ENCODE data around the gene SPSB1.
A peak's percentile ranks its signal among the peaks of the same experiment; 100 is the strongest.

Gene SPSB1

GRCh38 chr1:9278585-9279153 is 14.0 kb upstream of the SPSB1 start:
- DNase-seq (ENCODE audit: low read depth in 1 of 2, low spot score in 1 of 2): no peak

- no peak for DNase-seq (ENCODE audit: low read depth in 1 of 2, low spot score in 1 of 2)
Observed at GRCh38 chr1:9279172-9279840, 13.4 kb upstream of the SPSB1 start.

- DNase-seq (ENCODE audit: low read depth in 1 of 2, low spot score in 1 of 2): peak in 1 of 2 donors; percentile 42
Observed at GRCh38 chr1:9280015-9280860, 12.5 kb upstream of the SPSB1 start.

GRCh38 chr1:9281071-9281827 is 11.4 kb upstream of the SPSB1 start:
- DNase-seq (ENCODE audit: low read depth in 1 of 2, low spot score in 1 of 2): no peak

- DNase-seq (ENCODE audit: low read depth in 1 of 2, low spot score in 1 of 2): no peak
Observed at GRCh38 chr1:9281908-9282695, 10.6 kb upstream of the SPSB1 start.

- DNase-seq (ENCODE audit: low read depth in 1 of 2, low spot score in 1 of 2): no peak
Observed at GRCh38 chr1:9282696-9282955, 10.1 kb upstream of the SPSB1 start.

GRCh38 chr1:9284061-9284460 is 8.6 kb upstream of the SPSB1 start:
- DNase-seq (ENCODE audit: low read depth in 1 of 2, low spot score in 1 of 2): no peak

GRCh38 chr1:9286556-9286955 is 6.1 kb upstream of the SPSB1 start:
- DNase-seq (ENCODE audit: low read depth in 1 of 2, low spot score in 1 of 2): no peak

GRCh38 chr1:9289090-9289534 is 3.6 kb upstream of the SPSB1 start:
- DNase-seq (ENCODE audit: low read depth in 1 of 2, low spot score in 1 of 2): peak; percentile 60 to 70

- no peak for DNase-seq (ENCODE audit: low read depth in 1 of 2, low spot score in 1 of 2)
Observed at GRCh38 chr1:9289711-9290485, 2.8 kb upstream of the SPSB1 start.

GRCh38 chr1:9291914-9292360 is 757 bp upstream of the SPSB1 start:
- DNase-seq (ENCODE audit: low read depth in 1 of 2, low spot score in 1 of 2): no peak

- no peak for DNase-seq (ENCODE audit: low read depth in 1 of 2, low spot score in 1 of 2)
Observed at GRCh38 chr1:9293241-9293532, 493 bp downstream of the SPSB1 start.

- peak in 1 of 2 donors; percentile 18 for DNase-seq (ENCODE audit: low read depth in 1 of 2, low spot score in 1 of 2)
Observed at GRCh38 chr1:9293533-9294404, 1.1 kb downstream of the SPSB1 start.

- DNase-seq (ENCODE audit: low read depth in 1 of 2, low spot score in 1 of 2): no peak
Observed at GRCh38 chr1:9294405-9294773, 1.7 kb downstream of the SPSB1 start.

- no peak for DNase-seq (ENCODE audit: low read depth in 1 of 2, low spot score in 1 of 2)
Observed at GRCh38 chr1:9294910-9295636, 2.4 kb downstream of the SPSB1 start.

GRCh38 chr1:9295884-9296283 is 3.2 kb downstream of the SPSB1 start:
- DNase-seq (ENCODE audit: low read depth in 1 of 2, low spot score in 1 of 2): no peak

GRCh38 chr1:9296850-9297249 is 4.2 kb downstream of the SPSB1 start:
- no peak for DNase-seq (ENCODE audit: low read depth in 1 of 2, low spot score in 1 of 2)

- DNase-seq (ENCODE audit: low read depth in 1 of 2, low spot score in 1 of 2): no peak
Observed at GRCh38 chr1:9297831-9298230, 5.1 kb downstream of the SPSB1 start.

- no peak for DNase-seq (ENCODE audit: low read depth in 1 of 2, low spot score in 1 of 2)
Observed at GRCh38 chr1:9298282-9298681, 5.6 kb downstream of the SPSB1 start.

Measured in stimulated activated CD4-positive, alpha-beta T cell treated with anti-CD3 and anti-CD28 coated beads, Interleukin-15, amount 100 ng/mL, for 1 hour (primary cell).